ENCODE measurements around the gene CFAP410. TPM values are rescaled to one million over a fixed set of nuclear protein-coding genes. Genes with fewer than 3 reads are reported as not detected.

CFAP410 gene
- total and polyA plus RNA-seq, 2 of the 13 experiments (the other 11 are each of a cell fraction or from before 2014, with no cell fraction given) = 8.0 to 20.1 TPM

- no peak for TF ChIP-seq THAP7 (CRISPR knock-in tag; IDR thresholded peaks at IDR 0.05)
- peak; percentile 96 for TF ChIP-seq ZFY (CRISPR knock-in tag; IDR thresholded peaks at IDR 0.05)
- peak; percentile 98 for TF ChIP-seq HOXA3 (CRISPR knock-in tag; IDR thresholded peaks at IDR 0.05)
- peak; percentile 74; the same call in 1 of the 2 replicates for TF ChIP-seq PHF21A (CRISPR knock-in tag; IDR thresholded peaks at IDR 0.05)
- no peak for TF ChIP-seq RBM39 (IDR thresholded peaks at IDR 0.05; ENCODE audit: low read depth, low read length, poor library complexity, severe bottlenecking)
- peak; percentile 31; the same call in 1 of the 2 replicates for TF ChIP-seq ZFP36L1 (CRISPR knock-in tag; IDR thresholded peaks at IDR 0.05)
- TF ChIP-seq CSRNP1 (CRISPR knock-in tag; IDR thresholded peaks at IDR 0.05) = 0 out of 2 replicates have a peak, but pooled peaks have one; percentile 60
- TF ChIP-seq ZNF724P (CRISPR knock-in tag; IDR thresholded peaks at IDR 0.05; ENCODE audit: borderline replicate concordance) = no peak
- TF ChIP-seq FOXC1 (CRISPR knock-in tag; IDR thresholded peaks at IDR 0.05; ENCODE audit: borderline replicate concordance) = peak; percentile 80; the same call in 1 of the 2 replicates
- peak; percentile 75; the same call in 1 of the 2 replicates for TF ChIP-seq MTA1 (CRISPR knock-in tag; IDR thresholded peaks at IDR 0.05; ENCODE audit: borderline replicate concordance)
- 0 out of 2 replicates have a peak, but pooled peaks have one; percentile 43 for TF ChIP-seq NR2F2 (IDR thresholded peaks at IDR 0.05; ENCODE audit: borderline replicate concordance, low read depth)
- peak; percentile 81 for TF ChIP-seq ZNF883 (CRISPR knock-in tag; IDR thresholded peaks at IDR 0.05; ENCODE audit: not compliant biosample characterization)
- no peak for TF ChIP-seq USF2 (IDR thresholded peaks at IDR 0.05; ENCODE audit: low read depth, low read length)
- TF ChIP-seq USF2 (CRISPR knock-in tag; IDR thresholded peaks at IDR 0.05; ENCODE audit: borderline replicate concordance) = no peak
- TF ChIP-seq NPAS2 (CRISPR knock-in tag; IDR thresholded peaks at IDR 0.05; ENCODE audit: borderline replicate concordance) = no peak
- no peak for TF ChIP-seq ZNF460 (CRISPR knock-in tag; IDR thresholded peaks at IDR 0.05; ENCODE audit: borderline replicate concordance)
- TF ChIP-seq EHMT2 (IDR thresholded peaks at IDR 0.05; ENCODE audit: borderline replicate concordance, low read depth, low read length) = no peak
Observed at GRCh38 chr21:44338971-44339910, at the start of gene CFAP410 (continued).
